Posterior cingulate gyrus (tissue), 11 donors: Measurements from ENCODE around the gene EIPR1.

Source experiments
- DNase-seq, 10 donors: peaks; one replicate each; pipeline versions ENCODE4 v3.0.0 to v3.0.0-alpha.2; 2020 to 2021; ENCODE audit warnings: mixed read lengths in 3 of 10
- intact Hi-C: fragments of 100-400 bp; cut with DNase I; formaldehyde crosslinking; loops from one replicate; pipeline ENCODE4 v1.15.1; 2023

The EIPR1 gene

GRCh38 chr2:3261511-3261910, 116.1 kb downstream of the EIPR1 start:
- DNase-seq, result peak in 1 of 10 donors; percentile 27
- intact Hi-C loops, result no loop called here

GRCh38 chr2:3260959-3261358, 116.7 kb downstream of the EIPR1 start:
- DNase-seq, result peak in 1 of 10 donors; percentile 31
- intact Hi-C loops, result no loop called here

- peak in 4 of 10 donors; percentile 31 to 84 (median 34) for DNase-seq
- intact Hi-C loops, result no loop called here
Measured at GRCh38 chr2:3257826-3258225, 119.8 kb downstream of the EIPR1 start.

- intact Hi-C loops, result no loop called here
- peak in 8 of 10 donors; percentile 48 to 93 (median 68) for DNase-seq
Measured at GRCh38 chr2:3257166-3257565, 120.5 kb downstream of the EIPR1 start.

- intact Hi-C loops, result no loop called here
Measured at GRCh38 chr2:3256605-3257004, 121.0 kb downstream of the EIPR1 start.

GRCh38 chr2:3256157-3256556, 121.5 kb downstream of the EIPR1 start:
- intact Hi-C loops, result no loop called here
- DNase-seq, result peak in 1 of 10 donors; percentile 80

More at GRCh38 chr2:3256605-3257004, 121.0 kb downstream of the EIPR1 start:
- DNase-seq, result peak in 2 of 10 donors; percentile 84 to 88

- intact Hi-C loops, result no loop called here
- DNase-seq, result peak in 1 of 10 donors; percentile 44
Measured at GRCh38 chr2:3254442-3254941, 123.1 kb downstream of the EIPR1 start.

GRCh38 chr2:3253913-3254441, 123.6 kb downstream of the EIPR1 start:
- DNase-seq, result no peak
- intact Hi-C loops, result no loop called here

GRCh38 chr2:3251946-3252345, 125.7 kb downstream of the EIPR1 start:
- no peak for DNase-seq
- intact Hi-C loops, result no loop called here

- intact Hi-C loops, result no loop called here
Measured at GRCh38 chr2:3249476-3249962, 128.1 kb downstream of the EIPR1 start.

GRCh38 chr2:3248754-3249475, 128.7 kb downstream of the EIPR1 start:
- no peak for DNase-seq
- intact Hi-C loops, result no loop called here

More at GRCh38 chr2:3249476-3249962, 128.1 kb downstream of the EIPR1 start:
- DNase-seq, result no peak

GRCh38 chr2:3246928-3247714, 130.5 kb downstream of the EIPR1 start:
- intact Hi-C loops, result no loop called here
- DNase-seq, result no peak

- intact Hi-C loops, result no loop called here
- DNase-seq, result no peak
Measured at GRCh38 chr2:3246406-3246805, 131.2 kb downstream of the EIPR1 start.

GRCh38 chr2:3244486-3244885, 133.1 kb downstream of the EIPR1 start:
- intact Hi-C loops, result no loop called here
- DNase-seq, result no peak

GRCh38 chr2:3243804-3244203, 133.8 kb downstream of the EIPR1 start:
- DNase-seq, result no peak
- intact Hi-C loops, result no loop called here

GRCh38 chr2:3242747-3243369, 134.8 kb downstream of the EIPR1 start:
- no peak for DNase-seq
- intact Hi-C loops, result no loop called here

- intact Hi-C loops, result no loop called here
- no peak for DNase-seq
Measured at GRCh38 chr2:3241971-3242746, 135.5 kb downstream of the EIPR1 start.

GRCh38 chr2:3238951-3239841, 138.4 kb downstream of the EIPR1 start:
- intact Hi-C loops, result no loop called here
- no peak for DNase-seq
